Lung (tissue), 12 donors: ENCODE results near the gene CCL24. TPM values are rescaled to one million over a fixed set of nuclear protein-coding genes. Genes with fewer than 3 reads are reported as not detected.

ENCODE experiments used
- ATAC-seq: fragments of 200-7000 bp; cut with Tn5 transposase; one replicate; pipeline ENCODE4 v1.9.1; 2020; ENCODE audit warnings: moderate number of reproducible peaks; ENCODE audit not compliant: insufficient read depth, low FRiP score
- DNase-seq, 3 donors: peaks; one replicate each; pipeline ENCODE4 v3.0.0-alpha.2; 2013 to 2017
- H3K27ac ChIP-seq, 2 donors: one replicate each; pipeline ENCODE4 v1.5.1; 2013; ENCODE audit warnings: mild to moderate bottlenecking in 2 of 2, moderate library complexity in 2 of 2, control low read depth in 1 of 2, inconsistent platforms in 1 of 2, low read depth in 1 of 2, low read length in 1 of 2
- H3K27me3 ChIP-seq, 3 donors: one replicate each; pipeline ENCODE4 v1.5.1; 2013; ENCODE audit warnings: low read length in 2 of 3; ENCODE audit not compliant: control insufficient read depth in 3 of 3, insufficient read depth in 3 of 3
- H3K36me3 ChIP-seq, 4 donors: one replicate each; pipeline ENCODE4 v1.5.1; 2013; ENCODE audit warnings: low read length in 4 of 4, mild to moderate bottlenecking in 1 of 4, moderate library complexity in 1 of 4; ENCODE audit not compliant: control insufficient read depth in 4 of 4, insufficient read depth in 4 of 4
- H3K4me1 ChIP-seq, 5 donors: one replicate each; pipeline ENCODE4 v1.5.1; 2013; ENCODE audit warnings: low read length in 5 of 5, mild to moderate bottlenecking in 2 of 5, moderate library complexity in 1 of 5; ENCODE audit not compliant: control insufficient read depth in 5 of 5, insufficient read depth in 5 of 5
- H3K4me3 ChIP-seq: one replicate; pipeline ENCODE4 v1.5.1; 2013; ENCODE audit warnings: mild to moderate bottlenecking, control low read depth, moderate library complexity
- H3K9ac ChIP-seq, 2 donors: one replicate each; pipeline ENCODE4 v1.5.1; 2013; ENCODE audit warnings: low read length in 2 of 2, control low read depth in 1 of 2; ENCODE audit not compliant: insufficient read depth in 1 of 2
- H3K9me3 ChIP-seq, 4 donors: one replicate each; pipeline ENCODE4 v1.5.1; 2013; ENCODE audit warnings: low read length in 3 of 4, mild to moderate bottlenecking in 1 of 4, moderate library complexity in 1 of 4; ENCODE audit not compliant: control insufficient read depth in 4 of 4, insufficient read depth in 3 of 4
- WGBS, 2 donors: extraction: QIAGEN DNeasy Blood & Tissue Kit; methylation state at CpG; one replicate each; pipeline ENCODE4 v1.1.7; 2013; 5-methylcytosine and 5-hydroxymethylcytosine counted together
- polyA plus RNA-seq, 2 donors: library from polyadenylated mRNA; stranded (reverse); fragments of 200-250 nt; gene quantifications; one replicate each; pipeline ENCODE4 v1.2.1, GENCODE V29; 2013
- total RNA-seq, 2 donors: library from RNA; depleted of rRNA in 1 of 2; stranded (reverse); fragments of >200 nt in 1 of 2; gene quantifications; one replicate each; pipeline ENCODE4 v1.2.1, GENCODE V29; 2014 to 2021
- TF ChIP-seq, protein P1 (sequence below): IDR thresholded peaks from 2 replicates; pipeline ENCODE4 v1.5.1; 2012; ENCODE audit warnings: mild to moderate bottlenecking; ENCODE audit errors: control extremely low read depth, extremely low read depth
- donor health status: control.
- donor health status: control.
- donor health status: Bipolar disorder and iron deficiency.
- donor health status: healthy.
- donor health status: DM: yes; HTN: yes; CAD: no.

The CCL24 gene
- total and polyA plus RNA-seq, 4 donors, result 1.1 to 4.8 (median 2.8) TPM; not detected in 1

- no peak overlapping the region for H3K9ac ChIP-seq
- H3K9me3 ChIP-seq, result no peaks in the 10 kb centered on the region
- H3K36me3 ChIP-seq, result no peaks in the 10 kb centered on the region
- no peaks in the 10 kb centered on the region for H3K27me3 ChIP-seq
- ATAC-seq (no peak), DNase-seq (no peak)
- TF ChIP-seq, protein P1, sequence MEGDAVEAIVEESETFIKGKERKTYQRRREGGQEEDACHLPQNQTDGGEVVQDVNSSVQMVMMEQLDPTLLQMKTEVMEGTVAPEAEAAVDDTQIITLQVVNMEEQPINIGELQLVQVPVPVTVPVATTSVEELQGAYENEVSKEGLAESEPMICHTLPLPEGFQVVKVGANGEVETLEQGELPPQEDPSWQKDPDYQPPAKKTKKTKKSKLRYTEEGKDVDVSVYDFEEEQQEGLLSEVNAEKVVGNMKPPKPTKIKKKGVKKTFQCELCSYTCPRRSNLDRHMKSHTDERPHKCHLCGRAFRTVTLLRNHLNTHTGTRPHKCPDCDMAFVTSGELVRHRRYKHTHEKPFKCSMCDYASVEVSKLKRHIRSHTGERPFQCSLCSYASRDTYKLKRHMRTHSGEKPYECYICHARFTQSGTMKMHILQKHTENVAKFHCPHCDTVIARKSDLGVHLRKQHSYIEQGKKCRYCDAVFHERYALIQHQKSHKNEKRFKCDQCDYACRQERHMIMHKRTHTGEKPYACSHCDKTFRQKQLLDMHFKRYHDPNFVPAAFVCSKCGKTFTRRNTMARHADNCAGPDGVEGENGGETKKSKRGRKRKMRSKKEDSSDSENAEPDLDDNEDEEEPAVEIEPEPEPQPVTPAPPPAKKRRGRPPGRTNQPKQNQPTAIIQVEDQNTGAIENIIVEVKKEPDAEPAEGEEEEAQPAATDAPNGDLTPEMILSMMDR, result no peak
- no peak overlapping the region for H3K27ac ChIP-seq
- 79 to 84% methylated on average over 13 of the region's 13 CpGs for WGBS, 2 donors
- no peak overlapping the region for H3K4me3 ChIP-seq
- no peaks in the 10 kb centered on the region for H3K4me1 ChIP-seq
Measured at GRCh38 chr7:75814407-75814947, 871 bp upstream of the CCL24 start.

- Histone ChIP-seq H3K9me3 (peaks cover 0 to 2% (median under 1%) of the 10 kb centered on the region in 4 donors), H3K27ac (no peak overlapping the region), H3K36me3 (no peaks in the 10 kb centered on the region), H3K27me3 (no peaks in the 10 kb centered on the region), H3K4me3 (no peak overlapping the region), H3K9ac (no peak overlapping the region), H3K4me1 (no peaks in the 10 kb centered on the region)
- TF ChIP-seq, protein P1, result no peak
- WGBS, 2 donors, result 61 to 73% methylated on average over 3 of the region's 3 CpGs
- no peak for DNase-seq
- ATAC-seq, result no peak
Measured at GRCh38 chr7:75813084-75813483, 522 bp downstream of the CCL24 start.

DNA sequence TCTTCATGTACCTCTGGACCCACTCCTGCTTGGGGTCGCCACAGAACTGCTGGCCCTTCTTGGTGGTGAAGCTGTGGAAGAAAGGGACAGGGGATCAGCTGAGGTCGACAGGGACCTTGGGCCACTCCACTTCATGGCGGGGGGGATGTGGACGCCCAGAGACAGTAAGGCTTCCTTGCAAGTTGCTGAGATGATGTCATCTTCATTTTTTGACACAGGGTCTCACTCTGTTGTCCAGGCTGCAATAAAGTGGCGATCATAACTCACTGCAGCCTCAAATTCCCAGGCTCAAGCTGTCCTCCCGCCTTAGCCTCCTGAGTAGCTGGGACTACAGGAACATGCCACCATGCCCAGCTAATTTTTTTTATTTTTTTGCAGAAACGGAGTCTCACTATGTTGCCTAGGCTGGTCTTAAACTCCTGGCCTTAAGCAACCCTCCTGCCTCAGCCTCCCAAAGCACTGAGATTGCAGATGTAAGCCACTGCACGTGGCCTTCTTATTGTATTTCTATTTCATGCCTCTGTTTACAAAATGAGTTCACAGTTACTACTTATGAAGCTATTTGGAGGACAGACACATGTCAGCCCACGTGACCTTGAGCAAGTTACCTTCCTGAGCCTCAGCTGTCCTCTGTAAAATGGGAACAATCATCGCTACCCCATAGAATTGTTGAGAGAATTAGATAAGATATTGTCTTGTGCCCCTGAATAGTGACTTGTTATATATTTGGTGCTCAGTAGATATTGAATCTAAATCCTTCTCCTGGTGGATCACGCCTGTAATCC is 1.5 kb downstream of the CCL24 start:
- H3K27me3 ChIP-seq, result no peaks in the 10 kb centered on the region
- H3K9me3 ChIP-seq, result peaks cover 0 to 8% (median 4%) of the 10 kb centered on the region in 4 donors
- no peak overlapping the region for H3K27ac ChIP-seq
- no peak for ATAC-seq
- WGBS, 2 donors, result 88% methylated on average over 11 of the region's 11 CpGs
- no peak overlapping the region for H3K9ac ChIP-seq
- no peak overlapping the region for H3K4me3 ChIP-seq
- no peak for DNase-seq
- H3K4me1 ChIP-seq, result no peaks in the 10 kb centered on the region
- TF ChIP-seq, protein P1, result no peak
- no peaks in the 10 kb centered on the region for H3K36me3 ChIP-seq
